Activated T-helper 1 cell treated with anti-CD3 and anti-CD28 coated beads, Interleukin-12 subunit alpha, Interleukin-12 subunit beta, Interleukin-2, Interleukin-4 antibody, amounts not matched to agents 30 ng/mL and 10 ng/mL and 1 ng/mL, durations not matched to agents 14 hours and 24 hours and 36 hours (primary cell): Measurements from ENCODE around the gene RAB5A. TPM values are rescaled to one million over a fixed set of nuclear protein-coding genes. Genes with fewer than 3 reads are reported as not detected.
"Not testable (repeated sequence)": the region's sequence is repeated elsewhere in the genome, so short reads cannot be mapped to it uniquely, and the experiment has no call there.

Experiments
- DNase-seq: peaks from one replicate; pipeline ENCODE4 v3.0.0; 2021; ENCODE audit warnings: low spot score
- H3K27ac Mint-ChIP-seq: one replicate; pipeline ENCODE4 v1.8.0; 2021; ENCODE audit warnings: mild to moderate bottlenecking, mixed read lengths
- H3K27me3 Mint-ChIP-seq: one replicate; pipeline ENCODE4 v1.8.0; 2022; ENCODE audit warnings: mild to moderate bottlenecking, moderate library complexity, mixed read lengths; ENCODE audit not compliant: insufficient read depth
- H3K36me3 Mint-ChIP-seq: one replicate; pipeline ENCODE4 v1.8.0; 2021; ENCODE audit warnings: low read depth, mixed read lengths
- H3K4me1 Mint-ChIP-seq: one replicate; pipeline ENCODE4 v1.8.0; 2021; ENCODE audit warnings: low read depth, mixed read lengths
- H3K4me3 Mint-ChIP-seq: one replicate; pipeline ENCODE4 v1.8.0; 2021; ENCODE audit warnings: mild to moderate bottlenecking, moderate library complexity, mixed read lengths
- H3K9me3 Mint-ChIP-seq: one replicate; pipeline ENCODE4 v1.8.0; 2021; ENCODE audit warnings: mixed read lengths
- intact Hi-C: fragments of 100-400 bp; cut with micrococcal nuclease; formaldehyde crosslinking; loops from one replicate; pipeline ENCODE4 v1.15.1; 2024
- total RNA-seq: library from RNA; stranded (reverse); gene quantifications from 2 replicates; pipeline ENCODE4 v1.2.3, GENCODE V29; 2022

Gene RAB5A
- total RNA-seq, 1 donor from 2014 or later = 62.2 TPM

- intact Hi-C loops = no loop called here
- Mint-ChIP-seq H3K27ac (no peak overlapping the region), H3K4me1 (no peaks in the 10 kb centered on the region), H3K36me3 (no peaks in the 10 kb centered on the region), H3K9me3 (no peaks in the 10 kb centered on the region), H3K27me3 (no peaks in the 10 kb centered on the region), H3K4me3 (no peak overlapping the region)
- DNase-seq = no peak
Observed at GRCh38 chr3:20013396-20013795, 66.5 kb downstream of the RAB5A start.

GRCh38 chr3:20015525-20015924 lies 68.6 kb downstream of the RAB5A start:
- Mint-ChIP-seq H3K36me3 (no peaks in the 10 kb centered on the region), H3K27ac (no peak overlapping the region), H3K27me3 (no peaks in the 10 kb centered on the region), H3K9me3 (no peaks in the 10 kb centered on the region), H3K4me1 (no peaks in the 10 kb centered on the region), H3K4me3 (no peak overlapping the region)
- DNase-seq = no peak
- intact Hi-C loops = no loop called here

GRCh38 chr3:20016076-20016475 lies 69.2 kb downstream of the RAB5A start:
- DNase-seq, intact Hi-C loops, H3K27ac Mint-ChIP-seq: not testable (repeated sequence)

GRCh38 chr3:20022954-20023622 lies 76.2 kb downstream of the RAB5A start:
- H3K27ac Mint-ChIP-seq = no peak overlapping the region
- no peaks in the 10 kb centered on the region for H3K36me3 Mint-ChIP-seq
- no peak for DNase-seq
- no peaks in the 10 kb centered on the region for H3K4me1 Mint-ChIP-seq
- intact Hi-C loops = no loop called here
- H3K9me3 Mint-ChIP-seq = no peaks in the 10 kb centered on the region
- H3K27me3 Mint-ChIP-seq = no peaks in the 10 kb centered on the region
- H3K4me3 Mint-ChIP-seq = no peak overlapping the region

More at GRCh38 chr3:20016076-20016475, 69.2 kb downstream of the RAB5A start:
- H3K27me3 Mint-ChIP-seq, H3K36me3 Mint-ChIP-seq, H3K4me1 Mint-ChIP-seq, H3K4me3 Mint-ChIP-seq, H3K9me3 Mint-ChIP-seq: not testable (repeated sequence)

GRCh38 chr3:20023623-20024405 lies 76.9 kb downstream of the RAB5A start:
- Mint-ChIP-seq H3K9me3 (no peaks in the 10 kb centered on the region), H3K27me3 (no peaks in the 10 kb centered on the region), H3K27ac (no peak overlapping the region), H3K36me3 (no peaks in the 10 kb centered on the region), H3K4me1 (no peaks in the 10 kb centered on the region), H3K4me3 (no peak overlapping the region)
- no peak for DNase-seq
- intact Hi-C loops = no loop called here

- Mint-ChIP-seq H3K4me3 (no peak overlapping the region), H3K36me3 (no peaks in the 10 kb centered on the region), H3K27ac (no peak overlapping the region), H3K27me3 (no peaks in the 10 kb centered on the region), H3K9me3 (no peaks in the 10 kb centered on the region), H3K4me1 (no peaks in the 10 kb centered on the region)
- intact Hi-C loops = no loop called here
- DNase-seq = no peak
Observed at GRCh38 chr3:20027136-20027535, 80.2 kb downstream of the RAB5A start.

GRCh38 chr3:20028905-20029331 lies 82.0 kb downstream of the RAB5A start:
- DNase-seq = no peak
- H3K36me3 Mint-ChIP-seq = no peaks in the 10 kb centered on the region
- H3K4me1 Mint-ChIP-seq = no peaks in the 10 kb centered on the region
- H3K9me3 Mint-ChIP-seq = no peaks in the 10 kb centered on the region
- H3K27me3 Mint-ChIP-seq = no peaks in the 10 kb centered on the region
- intact Hi-C loops = no loop called here
- H3K4me3 Mint-ChIP-seq = no peak overlapping the region
- no peak overlapping the region for H3K27ac Mint-ChIP-seq

GRCh38 chr3:20031939-20032338 lies 85.0 kb downstream of the RAB5A start:
- H3K27me3 Mint-ChIP-seq, intact Hi-C loops, H3K36me3 Mint-ChIP-seq, H3K4me1 Mint-ChIP-seq, H3K4me3 Mint-ChIP-seq, DNase-seq, H3K27ac Mint-ChIP-seq, H3K9me3 Mint-ChIP-seq: not testable (repeated sequence)

Other genes with a start within 250 kb of the RAB5A start
- gene EFHB, start 12.9 kb upstream of the RAB5A start, total RNA-seq = 0.24 and 0.34 TPM in 2 replicates
- not detected in 2 replicates for gene PP2D1, start 65.2 kb downstream of the RAB5A start, total RNA-seq
- 25.1 and 38.5 TPM in 2 replicates for gene KAT2B, start 93.3 kb downstream of the RAB5A start, total RNA-seq
- gene SGO1, start 239.1 kb downstream of the RAB5A start, total RNA-seq = 17.8 and 18.3 TPM in 2 replicates